ENCODE results near the gene LDB1. TPM values are rescaled to one million over a fixed set of nuclear protein-coding genes. Genes with fewer than 3 reads are reported as not detected.
A peak's percentile ranks its signal among the peaks of the same experiment; 100 is the strongest.

LDB1 gene
- total RNA-seq, 2 experiments from 2014 or later: 68.5 to 70.9 TPM

DNA sequence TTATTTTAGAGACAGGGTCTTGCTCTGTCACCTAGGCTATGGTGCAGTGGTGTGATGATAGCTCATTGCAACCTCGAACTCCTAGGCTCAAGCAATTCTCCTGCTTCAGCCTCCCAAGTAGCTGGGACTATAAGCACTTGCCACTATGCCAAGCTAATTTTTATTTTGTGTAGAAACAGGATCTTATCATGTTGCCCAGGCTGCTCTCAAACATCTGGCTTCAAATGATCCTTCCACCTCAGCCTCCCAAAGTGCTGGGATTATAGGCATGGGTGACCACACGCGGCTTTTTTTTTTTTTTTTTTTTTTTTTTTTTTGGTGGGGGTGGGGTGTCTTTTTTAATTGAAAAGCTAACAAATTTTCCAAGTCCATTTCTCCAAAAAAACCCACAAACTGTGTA, 36.6 kb downstream of the LDB1 start:
- Mint-ChIP-seq H3K4me1 (ENCODE audit: low read depth) (no peaks in the 10 kb centered on the region), H3K27me3 (no peaks in the 10 kb centered on the region), H3K36me3 (ENCODE audit: low read depth) (peaks cover 2% of the 10 kb centered on the region), H3K27ac (no peak overlapping the region), H3K9me3 (no peaks in the 10 kb centered on the region), H3K4me3 (no peak overlapping the region)
- ATAC-seq: no peak
- intact Hi-C loops (cut with micrococcal nuclease): no loop called here
- TF ChIP-seq CTCF (IDR thresholded peaks at IDR 0.05): no peak
- DNase-seq: no peak
- CTCF ChIA-PET: interaction anchor here (1.3 to 4.2 kb wide), 2 partner anchors 11 to 481 kb away, joined by 3 to 25 read pairs; no protein-coding TSS in a partner anchor
- POLR2A ChIA-PET: interaction anchor here (1.0 kb wide), 1 partner anchor 22 kb away, joined by 3 read pairs; no protein-coding TSS in a partner anchor

DNA sequence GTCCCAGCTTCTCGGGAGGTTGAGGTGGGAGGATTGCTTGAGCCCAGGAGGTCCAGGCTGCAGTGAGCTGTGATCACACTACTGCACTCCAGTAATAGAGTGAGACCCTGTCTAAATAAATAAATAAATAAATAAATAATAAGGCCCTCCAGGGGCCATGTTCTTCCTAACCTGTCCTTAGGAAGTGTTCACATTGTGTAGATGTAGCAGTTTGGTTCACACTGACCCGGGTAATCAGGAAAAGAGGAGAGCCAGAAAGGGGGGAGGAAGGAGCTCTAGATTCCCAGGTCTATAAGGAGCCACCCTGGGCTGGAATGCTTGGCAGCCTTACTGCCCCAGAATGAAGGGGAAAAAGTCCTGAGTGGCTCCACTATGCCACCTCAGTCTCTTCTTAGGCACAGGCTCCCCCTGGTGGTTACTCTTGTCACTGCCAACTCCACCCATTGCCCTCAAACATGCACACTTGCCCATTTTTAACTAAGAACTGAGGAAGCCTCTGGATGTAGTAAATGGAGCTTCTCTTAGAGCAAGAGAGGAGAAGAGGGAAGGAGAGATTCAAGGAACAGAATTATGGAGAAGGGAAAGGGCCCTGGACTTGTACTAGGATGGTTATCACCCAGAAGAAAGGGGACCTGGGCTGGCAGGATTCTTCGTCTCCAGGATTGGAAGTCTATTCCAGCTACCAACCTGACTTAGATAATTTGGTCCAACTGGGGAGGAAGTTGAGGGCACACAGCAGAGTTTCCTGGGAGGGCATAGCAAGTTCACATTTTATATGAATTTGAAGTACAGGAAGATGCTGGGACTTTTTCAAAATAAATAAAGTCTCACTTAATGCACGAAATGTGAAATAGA, 47.3 kb downstream of the LDB1 start:
- Mint-ChIP-seq H3K4me1 (ENCODE audit: low read depth) (peaks cover 2% of the 10 kb centered on the region), H3K4me3 (no peak overlapping the region), H3K27me3 (no peaks in the 10 kb centered on the region), H3K9me3 (no peaks in the 10 kb centered on the region), H3K36me3 (ENCODE audit: low read depth) (no peaks in the 10 kb centered on the region), H3K27ac (no peak overlapping the region)
- intact Hi-C loops (cut with micrococcal nuclease): loop anchor here (5.0 to 10.0 kb wide), 2 partner anchors 188 to 231 kb away; partner anchors contain the start of gene KCNIP2
- peak; percentile 93 for TF ChIP-seq CTCF (IDR thresholded peaks at IDR 0.05)
- peak; percentile 93 for ATAC-seq
- CTCF ChIA-PET: interaction anchor here (0.6 to 11.9 kb wide), 75 partner anchors 8 to 524 kb away, joined by 3 to 151 read pairs (median 4); partner anchors contain the start of genes ARMH3, KCNIP2 and NOLC1
- POLR2A ChIA-PET: interaction anchor here (0.6 to 1.6 kb wide), 4 partner anchors 9 to 29 kb away, joined by 3 to 4 read pairs (median 4); no protein-coding TSS in a partner anchor
- DNase-seq: peak; percentile 89

GRCh38 chr10:102069071-102069470, 51.1 kb downstream of the LDB1 start:
- Mint-ChIP-seq H3K36me3 (ENCODE audit: low read depth) (no peaks in the 10 kb centered on the region), H3K4me1 (ENCODE audit: low read depth) (peaks cover 27% of the 10 kb centered on the region), H3K4me3 (no peak overlapping the region), H3K9me3 (no peaks in the 10 kb centered on the region), H3K27ac (peak overlapping the region; percentile 37), H3K27me3 (no peaks in the 10 kb centered on the region)
- DNase-seq (no peak), ATAC-seq (no peak)
- ChIA-PET CTCF (interaction anchor here (1.2 to 11.9 kb wide), 4 partner anchors 11 to 233 kb away, joined by 3 to 151 read pairs (median 4); partner anchors contain the start of gene KCNIP2), POLR2A (interaction anchor here (0.6 kb wide), 1 partner anchor 27 kb away, joined by 3 read pairs; no protein-coding TSS in a partner anchor)
- no peak for TF ChIP-seq CTCF (IDR thresholded peaks at IDR 0.05)
- intact Hi-C loops (cut with micrococcal nuclease): loop anchor here (5.0 kb wide), 1 partner anchor 343 kb away; no protein-coding TSS in a partner anchor

GRCh38 chr10:102068216-102068615, 52.0 kb downstream of the LDB1 start:
- no peak for TF ChIP-seq CTCF (IDR thresholded peaks at IDR 0.05)
- no peaks in the 10 kb centered on the region for H3K9me3 Mint-ChIP-seq
- H3K36me3 Mint-ChIP-seq (ENCODE audit: low read depth): no peaks in the 10 kb centered on the region
- H3K27ac Mint-ChIP-seq: no peak overlapping the region
- no peaks in the 10 kb centered on the region for H3K27me3 Mint-ChIP-seq
- intact Hi-C loops (cut with micrococcal nuclease): loop anchor here (5.0 kb wide), 1 partner anchor 344 kb away; no protein-coding TSS in a partner anchor
- CTCF ChIA-PET: interaction anchor here (1.0 to 11.9 kb wide), 9 partner anchors 10 to 287 kb away, joined by 3 to 151 read pairs (median 4); partner anchors contain the start of genes ARMH3 and KCNIP2
- POLR2A ChIA-PET: no interaction called here
- no peak overlapping the region for H3K4me3 Mint-ChIP-seq
- peaks cover 29% of the 10 kb centered on the region for H3K4me1 Mint-ChIP-seq (ENCODE audit: low read depth)
- DNase-seq: no peak
- ATAC-seq: no peak

All from activated CD8-positive, alpha-beta T cell treated with anti-CD3 and anti-CD28 coated beads for 36 hours (primary cell).